ENCODE measurements around the gene APOC1.
"Not testable (repeated sequence)": the region's sequence is repeated elsewhere in the genome, so short reads cannot be mapped to it uniquely, and the experiment has no call there.

The APOC1 gene

DNA sequence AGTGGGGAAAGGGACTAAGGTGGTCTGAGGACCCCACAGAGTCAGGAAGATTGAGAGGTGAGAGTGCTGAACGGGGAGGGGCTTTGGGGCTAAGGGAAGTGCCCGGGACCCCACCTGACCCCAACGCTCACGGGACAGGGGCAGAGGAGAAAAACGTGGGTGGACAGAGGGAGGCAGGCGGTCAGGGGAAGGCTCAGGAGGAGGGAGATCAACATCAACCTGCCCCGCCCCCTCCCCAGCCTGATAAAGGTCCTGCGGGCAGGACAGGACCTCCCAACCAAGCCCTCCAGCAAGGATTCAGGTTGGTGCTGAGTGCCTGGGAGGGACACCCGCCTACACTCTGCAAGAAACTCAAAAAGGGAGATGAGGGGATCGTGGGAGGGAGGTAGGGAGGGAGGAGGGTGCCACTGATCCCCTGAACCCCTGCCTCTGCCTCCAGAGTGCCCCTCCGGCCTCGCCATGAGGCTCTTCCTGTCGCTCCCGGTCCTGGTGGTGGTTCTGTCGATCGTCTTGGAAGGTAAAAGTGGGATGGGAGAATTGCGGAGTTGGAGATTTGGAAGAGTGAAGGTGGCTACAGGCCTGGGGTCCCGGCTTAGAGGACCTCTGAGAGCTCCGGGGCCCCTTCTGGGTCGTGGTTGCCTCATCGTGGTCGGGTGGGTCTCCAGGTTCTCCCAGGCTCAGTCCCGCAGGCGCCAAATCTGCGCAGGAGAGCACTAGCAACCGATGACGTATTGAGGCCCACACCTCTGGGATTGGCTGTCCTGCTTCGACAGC lies at the start of gene APOC1:
Gene APOC1 (plus strand): TSS at position 176 of the 774 bp plus-strand sequence. CDS start 284 bp downstream, at position 460.
- DNase-seq: peak; percentile 74 to 77

DNA sequence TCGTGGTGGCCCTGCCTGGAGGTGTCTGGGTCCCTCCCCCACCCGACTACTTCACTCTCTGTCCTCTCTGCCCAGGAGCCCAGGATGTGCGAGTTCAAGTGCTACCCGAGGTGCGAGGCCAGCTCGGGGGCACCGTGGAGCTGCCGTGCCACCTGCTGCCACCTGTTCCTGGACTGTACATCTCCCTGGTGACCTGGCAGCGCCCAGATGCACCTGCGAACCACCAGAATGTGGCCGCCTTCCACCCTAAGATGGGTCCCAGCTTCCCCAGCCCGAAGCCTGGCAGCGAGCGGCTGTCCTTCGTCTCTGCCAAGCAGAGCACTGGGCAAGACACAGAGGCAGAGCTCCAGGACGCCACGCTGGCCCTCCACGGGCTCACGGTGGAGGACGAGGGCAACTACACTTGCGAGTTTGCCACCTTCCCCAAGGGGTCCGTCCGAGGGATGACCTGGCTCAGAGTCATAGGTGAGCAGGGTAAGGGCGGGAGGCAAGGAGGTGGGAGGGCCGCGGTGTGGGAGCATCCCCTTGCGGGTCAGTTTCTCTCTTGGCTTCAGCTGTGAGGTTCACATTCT lies 49.1 kb upstream of the APOC1 start:
- no peak for DNase-seq

DNA sequence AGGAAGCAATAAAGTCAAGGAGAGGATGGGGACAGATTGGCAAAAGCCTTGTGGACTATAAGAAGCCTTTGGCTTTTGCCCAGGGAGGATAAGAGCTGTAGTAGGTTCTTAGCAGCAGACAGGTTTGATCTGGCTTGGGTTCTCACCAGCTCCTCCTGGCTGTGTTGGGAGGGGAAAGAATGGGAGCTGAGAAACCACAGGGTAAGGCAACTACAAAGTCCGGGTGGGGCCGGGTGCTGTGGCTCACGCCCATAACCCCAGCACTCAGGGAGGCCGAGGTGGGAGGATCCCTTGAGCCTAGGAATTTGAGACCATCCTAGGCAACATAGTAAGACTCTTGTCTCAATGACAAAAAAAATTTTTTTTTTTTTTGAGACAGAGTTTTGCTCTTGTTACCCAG lies 47.7 kb upstream of the APOC1 start:
- no peak for DNase-seq

DNA sequence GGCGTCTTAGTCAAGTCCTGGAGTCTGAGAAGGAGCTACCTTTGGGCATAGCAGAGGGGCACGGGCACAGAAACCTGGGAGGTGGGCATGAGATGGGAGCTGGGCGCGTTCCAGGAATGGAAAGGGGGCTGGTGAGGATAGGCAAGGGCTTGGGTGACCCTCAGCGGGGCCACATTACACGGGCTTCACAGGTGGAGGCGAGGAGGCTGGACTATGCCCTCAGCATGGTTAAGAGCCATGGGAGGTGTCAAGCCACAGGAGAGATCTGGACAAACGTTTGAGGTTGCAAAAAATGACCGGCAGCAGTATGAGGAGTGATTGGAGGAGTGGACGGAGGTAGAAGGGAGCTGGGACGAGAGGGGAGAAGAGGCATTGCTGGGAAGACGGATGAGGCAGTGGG lies 46.8 kb upstream of the APOC1 start:
- DNase-seq: no peak

DNA sequence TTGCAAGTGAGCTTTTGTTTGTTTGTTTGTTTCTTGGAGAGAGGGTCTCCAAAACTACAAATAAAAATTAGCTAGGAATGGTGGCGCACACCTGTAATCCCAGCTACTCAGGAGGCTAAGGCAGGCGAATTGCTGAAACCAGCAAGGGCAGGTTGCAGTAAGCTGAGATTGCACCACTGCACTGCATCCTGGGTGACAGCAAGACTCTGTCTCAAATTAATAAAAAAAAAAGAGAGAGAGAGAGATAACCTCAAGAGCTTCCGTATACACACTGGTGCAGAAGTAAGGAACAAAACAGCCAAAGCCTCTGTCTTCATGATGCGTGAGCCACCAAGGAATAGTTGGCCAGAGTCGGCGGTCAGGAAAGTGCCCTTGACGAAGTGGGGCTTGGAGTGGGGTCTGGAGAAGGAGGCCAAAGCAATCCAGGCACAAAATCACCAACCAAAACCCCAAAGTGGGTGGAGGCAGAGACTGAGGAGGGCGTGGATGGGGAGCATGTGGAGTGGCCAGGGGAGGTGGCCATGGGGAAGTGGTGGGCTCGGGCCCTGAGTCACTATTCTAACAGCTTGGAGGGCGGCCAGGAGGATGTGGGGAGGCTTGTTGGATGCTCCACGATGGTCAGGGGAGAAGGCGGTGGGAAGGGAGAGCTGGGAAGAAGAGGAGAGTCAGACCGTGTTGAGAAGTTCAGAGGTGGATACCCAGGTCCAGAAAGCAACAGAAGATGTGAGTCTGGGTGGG lies 44.5 kb upstream of the APOC1 start:
- DNase-seq: no peak

DNA sequence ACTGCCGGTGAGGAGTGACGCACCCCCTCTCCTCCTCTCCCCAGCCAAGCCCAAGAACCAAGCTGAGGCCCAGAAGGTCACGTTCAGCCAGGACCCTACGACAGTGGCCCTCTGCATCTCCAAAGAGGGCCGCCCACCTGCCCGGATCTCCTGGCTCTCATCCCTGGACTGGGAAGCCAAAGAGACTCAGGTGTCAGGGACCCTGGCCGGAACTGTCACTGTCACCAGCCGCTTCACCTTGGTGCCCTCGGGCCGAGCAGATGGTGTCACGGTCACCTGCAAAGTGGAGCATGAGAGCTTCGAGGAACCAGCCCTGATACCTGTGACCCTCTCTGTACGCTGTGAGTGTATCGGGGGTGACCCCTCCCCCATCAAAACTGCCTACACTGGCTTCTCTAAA lies 42.6 kb upstream of the APOC1 start:
- DNase-seq: no peak

DNA sequence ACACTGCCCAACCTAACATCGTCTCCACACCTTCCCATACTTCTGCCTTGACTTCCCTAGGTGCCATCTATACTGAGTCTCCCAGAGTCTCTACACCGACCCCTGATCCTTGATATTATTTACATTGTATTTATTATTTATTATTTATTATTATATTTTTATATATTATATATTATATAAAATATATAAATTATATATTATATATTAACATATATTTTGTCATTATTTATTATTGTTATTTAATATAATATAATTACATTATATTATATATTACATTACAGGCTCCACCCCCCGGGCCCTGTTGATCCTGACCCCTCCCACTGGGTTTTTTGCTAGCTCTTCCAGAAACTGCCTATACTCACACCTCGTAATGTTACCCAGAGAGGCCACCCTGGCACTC lies 41.7 kb upstream of the APOC1 start:
- DNase-seq: no peak

DNA sequence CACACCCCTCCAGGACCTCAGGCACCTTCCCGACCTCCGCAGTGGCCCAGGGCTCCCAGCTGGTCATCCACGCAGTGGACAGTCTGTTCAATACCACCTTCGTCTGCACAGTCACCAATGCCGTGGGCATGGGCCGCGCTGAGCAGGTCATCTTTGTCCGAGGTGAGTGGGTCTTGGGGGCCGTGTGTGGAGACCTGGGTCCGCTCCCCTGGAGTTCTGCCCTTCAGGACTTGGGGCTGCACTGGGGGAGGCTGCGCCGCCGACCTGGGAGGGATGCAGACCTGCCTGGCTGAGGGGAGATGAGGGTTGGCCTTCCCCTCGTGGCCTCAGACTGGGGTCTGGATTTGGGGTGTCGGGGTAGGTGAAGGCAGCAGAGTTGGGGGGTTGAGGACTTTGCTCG lies 40.1 kb upstream of the APOC1 start:
- DNase-seq: no peak

DNA sequence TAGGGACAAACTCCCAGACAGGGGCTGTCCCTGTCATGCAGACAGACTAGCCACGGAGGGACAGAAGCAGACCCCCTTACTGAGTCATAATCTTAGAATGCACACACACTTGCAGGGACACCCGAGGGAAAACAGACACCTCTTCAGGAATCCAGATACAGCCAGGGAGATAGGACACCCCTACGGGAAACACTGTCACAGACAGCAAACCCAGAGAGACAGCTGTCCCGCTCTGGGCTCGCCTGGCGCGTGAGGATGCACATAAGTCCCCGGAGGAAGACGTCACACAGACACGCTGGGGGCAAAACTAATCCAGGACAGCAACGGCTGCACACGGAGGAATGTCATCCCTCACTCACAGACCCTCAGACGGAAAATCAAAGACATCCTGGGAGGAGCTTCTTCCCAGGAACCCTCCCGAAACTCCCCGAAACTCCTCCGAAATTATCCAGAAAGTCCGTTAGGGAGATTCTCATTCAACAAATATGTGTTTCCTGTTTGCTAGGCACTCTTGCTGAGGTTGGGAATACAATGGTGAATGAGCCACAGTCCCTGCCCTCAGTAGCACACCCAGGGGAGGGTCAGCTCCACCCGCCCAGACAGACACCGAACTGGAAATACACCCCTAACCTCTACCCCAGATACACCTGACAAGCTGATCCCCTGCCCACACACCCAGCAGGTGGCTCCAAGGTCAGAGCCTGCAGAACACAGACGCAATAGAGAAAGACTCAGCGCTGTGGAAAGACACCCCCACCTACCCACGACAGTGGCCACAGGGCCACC lies 38.5 kb upstream of the APOC1 start:
- DNase-seq: no peak

DNA sequence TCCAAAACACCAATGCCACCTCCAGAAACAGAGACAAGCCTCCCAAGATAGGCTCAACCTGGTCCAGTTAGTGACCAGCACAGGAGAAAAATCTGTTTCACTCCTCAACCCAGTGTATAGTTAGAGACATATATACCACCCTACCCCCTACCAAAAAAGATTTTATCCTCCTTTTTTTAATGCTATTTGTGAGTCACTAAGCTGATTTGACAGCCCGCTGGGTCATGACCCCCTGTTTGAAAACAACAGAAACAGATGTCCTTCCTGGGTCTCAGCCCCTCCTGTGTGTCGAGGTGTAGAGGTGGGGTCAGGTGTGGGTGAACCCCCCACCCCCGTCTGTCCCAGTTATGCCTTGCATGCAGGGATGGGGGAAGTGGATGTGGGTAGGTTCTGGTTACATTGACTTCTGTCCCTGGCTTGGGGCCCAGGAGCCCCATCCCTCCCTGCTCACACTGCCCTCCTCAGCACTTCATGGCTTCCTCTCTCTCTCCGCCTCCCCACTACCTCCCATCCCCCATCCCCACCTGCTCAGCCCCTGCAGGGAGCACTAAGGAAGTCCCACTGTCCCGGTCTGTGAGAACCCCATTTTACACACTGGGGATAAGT lies 37.4 kb upstream of the APOC1 start:
- no peak for DNase-seq

DNA sequence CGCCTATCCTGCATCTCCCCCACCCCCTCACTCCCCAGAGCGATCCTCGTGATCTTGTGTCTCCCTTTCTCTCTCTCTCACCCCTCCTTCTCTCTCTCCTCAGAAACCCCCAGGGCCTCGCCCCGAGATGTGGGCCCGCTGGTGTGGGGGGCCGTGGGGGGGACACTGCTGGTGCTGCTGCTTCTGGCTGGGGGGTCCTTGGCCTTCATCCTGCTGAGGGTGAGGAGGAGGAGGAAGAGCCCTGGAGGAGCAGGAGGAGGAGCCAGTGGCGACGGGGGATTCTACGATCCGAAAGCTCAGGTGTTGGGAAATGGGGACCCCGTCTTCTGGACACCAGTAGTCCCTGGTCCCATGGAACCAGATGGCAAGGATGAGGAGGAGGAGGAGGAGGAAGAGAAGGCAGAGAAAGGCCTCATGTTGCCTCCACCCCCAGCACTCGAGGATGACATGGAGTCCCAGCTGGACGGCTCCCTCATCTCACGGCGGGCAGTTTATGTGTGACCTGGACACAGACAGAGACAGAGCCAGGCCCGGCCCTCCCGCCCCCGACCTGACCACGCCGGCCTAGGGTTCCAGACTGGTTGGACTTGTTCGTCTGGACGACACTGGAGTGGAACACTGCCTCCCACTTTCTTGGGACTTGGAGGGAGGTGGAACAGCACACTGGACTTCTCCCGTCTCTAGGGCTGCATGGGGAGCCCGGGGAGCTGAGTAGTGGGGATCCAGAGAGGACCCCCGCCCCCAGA lies 36.1 kb upstream of the APOC1 start:
- no peak for DNase-seq

DNA sequence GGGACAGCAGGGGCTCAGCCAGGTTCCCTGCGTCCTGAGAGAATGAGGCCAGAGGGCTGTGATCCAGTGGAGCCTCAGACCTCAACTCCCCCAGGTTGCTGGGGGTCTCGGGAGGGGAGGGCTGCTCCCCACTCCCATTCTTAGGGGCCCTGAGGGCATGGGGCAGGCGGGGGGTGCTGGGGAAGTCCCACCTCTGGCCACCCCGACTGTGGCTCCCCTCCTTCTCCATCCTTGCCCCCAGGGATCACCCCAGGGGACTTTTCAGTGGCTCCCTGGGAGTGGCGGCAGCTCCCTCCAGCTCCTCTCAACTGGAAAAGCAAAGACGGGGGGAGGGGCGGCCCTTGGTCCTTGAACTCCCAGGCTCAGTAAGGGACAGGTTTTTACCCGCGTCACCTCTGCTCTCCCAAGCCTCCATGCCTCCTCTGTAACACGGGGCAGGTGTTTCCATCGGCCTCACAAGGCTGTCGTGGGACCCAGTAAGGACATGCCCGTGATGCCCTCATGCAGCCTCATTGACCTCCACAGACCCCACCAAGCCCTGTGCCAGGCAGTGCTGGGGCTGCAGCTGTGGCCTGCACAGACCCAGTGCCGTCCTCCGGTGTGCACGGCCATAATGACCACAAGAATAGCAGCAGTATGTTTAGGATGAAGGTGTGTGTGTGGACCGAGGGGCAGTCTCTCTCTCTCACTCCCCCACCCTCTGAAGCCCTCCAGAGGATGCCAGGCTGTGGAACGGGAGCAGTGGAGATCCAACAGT lies 34.9 kb upstream of the APOC1 start:
- DNase-seq: no peak

DNA sequence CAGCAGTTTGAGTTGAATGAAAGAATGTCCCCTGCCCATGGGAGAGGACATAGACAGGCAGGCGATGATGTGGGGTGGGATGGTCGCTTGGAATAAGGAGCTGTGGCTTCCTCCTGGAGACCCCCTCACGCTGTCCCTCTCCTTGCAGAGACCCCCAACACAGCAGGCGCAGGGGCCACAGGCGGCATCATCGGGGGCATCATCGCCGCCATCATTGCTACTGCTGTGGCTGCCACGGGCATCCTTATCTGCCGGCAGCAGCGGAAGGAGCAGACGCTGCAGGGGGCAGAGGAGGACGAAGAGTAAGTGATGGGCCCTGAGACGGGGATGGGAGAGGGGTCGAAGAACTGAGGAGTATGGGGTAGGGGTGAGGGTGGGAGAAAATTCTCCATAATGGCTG lies 32.3 kb upstream of the APOC1 start:
- DNase-seq: no peak

DNA sequence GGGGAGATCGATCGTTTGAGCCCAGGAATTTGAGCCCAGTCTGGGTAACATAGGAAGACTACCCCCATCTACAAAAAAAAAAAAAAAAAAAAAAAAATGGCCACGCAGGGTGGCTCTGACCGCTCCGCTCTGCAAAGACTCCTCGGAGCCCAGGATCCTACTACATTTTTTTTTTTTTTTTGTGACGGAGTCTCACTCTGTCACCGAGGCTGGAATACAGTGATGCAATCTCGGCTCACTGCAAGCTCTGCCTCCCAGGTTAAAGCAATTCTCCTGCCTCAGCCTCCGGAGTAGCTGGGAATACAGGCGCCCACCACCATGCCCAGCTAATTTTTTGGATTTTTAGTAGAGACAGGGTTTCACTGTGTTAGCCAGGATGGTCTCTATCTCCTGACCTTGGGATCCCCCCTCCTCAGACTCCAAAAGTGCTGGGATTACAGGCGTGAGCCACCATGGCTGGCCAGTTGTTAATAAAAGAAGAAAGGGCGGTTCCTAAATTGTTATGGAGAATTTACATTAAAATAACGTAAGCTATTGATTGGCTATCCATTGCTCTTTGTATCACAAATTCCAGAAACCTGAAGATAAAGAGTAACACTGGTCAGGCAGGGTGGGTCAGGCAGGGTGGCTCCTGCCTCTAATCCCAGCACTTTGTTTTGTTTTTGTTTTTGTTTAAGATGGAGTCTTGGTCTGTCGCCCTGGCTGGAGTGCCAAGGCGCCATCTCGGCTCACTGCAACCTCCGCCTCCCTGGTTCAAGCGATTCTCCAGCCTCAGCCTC lies 31.6 kb upstream of the APOC1 start:
- DNase-seq: not testable (repeated sequence)

DNA sequence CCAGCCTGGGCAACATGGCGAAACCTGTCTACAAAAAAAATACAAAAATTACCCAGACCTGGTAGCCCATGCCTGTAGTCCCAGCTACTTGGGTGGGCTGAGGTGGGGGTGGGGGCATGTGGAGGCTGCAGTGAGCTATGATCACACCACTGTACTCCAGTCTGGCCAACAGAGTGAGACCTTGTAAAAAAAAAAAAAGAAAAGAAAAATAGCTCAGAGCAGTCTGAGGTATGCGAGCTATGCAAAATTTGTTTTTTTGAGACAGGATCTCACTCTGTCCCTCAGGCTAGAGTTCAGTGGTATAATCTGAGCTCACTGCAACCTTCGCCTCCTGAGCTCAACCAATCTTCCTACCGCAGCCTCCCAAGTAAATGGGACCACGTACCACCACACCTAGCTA lies 30.5 kb upstream of the APOC1 start:
- DNase-seq: no peak

DNA sequence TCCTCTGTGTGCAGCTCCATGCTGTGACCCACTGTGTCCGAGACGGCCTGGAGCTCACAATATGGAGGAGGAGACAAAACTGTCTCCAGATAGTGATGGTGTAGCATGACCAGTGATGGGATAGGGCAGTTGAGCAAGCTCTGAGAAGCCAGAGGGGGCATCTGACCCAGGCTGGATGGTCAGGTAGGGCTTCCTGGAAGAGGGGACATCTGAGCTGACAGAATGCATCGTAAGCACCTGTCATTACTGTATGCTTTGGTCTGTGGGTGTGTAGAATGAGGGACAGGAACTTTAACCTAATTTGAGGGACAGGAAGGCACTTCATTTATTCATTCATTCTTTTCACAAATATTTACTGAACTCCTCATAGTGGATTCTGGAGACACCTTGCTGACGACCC lies 29.8 kb upstream of the APOC1 start:
- DNase-seq: no peak

DNA sequence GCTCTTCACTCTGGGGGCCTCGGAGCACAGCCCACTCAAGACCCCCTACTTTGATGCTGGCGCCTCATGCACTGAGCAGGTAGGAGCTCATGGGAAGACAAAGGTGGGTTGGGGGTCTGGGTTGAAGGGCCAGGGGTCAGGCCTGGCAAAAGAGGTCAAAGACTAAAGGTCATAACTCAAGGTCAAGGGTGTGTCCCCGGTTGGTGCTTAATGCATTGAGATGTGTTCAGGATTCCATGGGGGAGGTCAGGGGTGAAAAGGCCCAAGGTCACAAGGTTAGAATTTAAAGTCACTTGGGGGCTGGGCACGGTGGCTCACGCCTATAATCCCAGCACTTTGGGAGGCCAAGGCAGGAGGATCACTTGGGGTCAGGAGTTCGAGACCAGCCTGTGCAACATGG lies 28.3 kb upstream of the APOC1 start:
- no peak for DNase-seq

DNA sequence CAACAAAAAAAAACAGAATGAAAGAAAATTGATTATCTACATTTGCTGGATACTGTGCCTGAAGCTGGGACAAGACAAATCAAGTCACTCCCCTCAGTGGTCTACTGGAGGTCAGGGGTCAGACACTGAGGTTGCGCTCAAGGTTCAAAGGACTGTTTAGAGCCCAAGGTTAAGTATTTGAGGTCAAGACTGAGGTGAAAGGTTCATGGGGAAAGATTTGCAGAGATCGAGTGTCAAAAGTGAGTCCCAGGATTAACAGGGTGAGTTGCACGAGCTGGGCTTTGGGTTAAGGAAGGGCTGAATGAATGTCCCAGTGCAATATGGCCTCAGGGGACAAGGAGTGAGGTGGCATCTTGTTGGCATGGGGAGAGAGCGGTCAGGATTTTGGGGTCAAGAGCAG lies 26.8 kb upstream of the APOC1 start:
- no peak for DNase-seq

DNA sequence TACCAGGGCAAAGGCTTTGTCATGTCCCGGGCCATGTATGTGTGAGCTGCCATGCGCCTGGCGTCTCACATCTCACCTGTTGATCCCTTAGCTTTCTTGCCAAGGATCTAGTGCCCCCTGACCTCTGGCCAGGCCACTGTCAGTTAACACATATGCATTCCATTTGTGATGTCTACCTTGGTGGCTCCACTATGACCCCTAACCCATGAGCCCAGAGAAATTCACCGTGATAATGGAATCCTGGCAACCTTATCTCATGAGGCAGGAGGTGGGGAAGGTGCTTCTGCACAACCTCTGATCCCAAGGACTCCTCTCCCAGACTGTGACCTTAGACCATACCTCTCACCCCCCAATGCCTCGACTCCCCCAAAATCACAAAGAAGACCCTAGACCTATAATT lies 26.1 kb upstream of the APOC1 start:
- DNase-seq: not testable (repeated sequence)

DNA sequence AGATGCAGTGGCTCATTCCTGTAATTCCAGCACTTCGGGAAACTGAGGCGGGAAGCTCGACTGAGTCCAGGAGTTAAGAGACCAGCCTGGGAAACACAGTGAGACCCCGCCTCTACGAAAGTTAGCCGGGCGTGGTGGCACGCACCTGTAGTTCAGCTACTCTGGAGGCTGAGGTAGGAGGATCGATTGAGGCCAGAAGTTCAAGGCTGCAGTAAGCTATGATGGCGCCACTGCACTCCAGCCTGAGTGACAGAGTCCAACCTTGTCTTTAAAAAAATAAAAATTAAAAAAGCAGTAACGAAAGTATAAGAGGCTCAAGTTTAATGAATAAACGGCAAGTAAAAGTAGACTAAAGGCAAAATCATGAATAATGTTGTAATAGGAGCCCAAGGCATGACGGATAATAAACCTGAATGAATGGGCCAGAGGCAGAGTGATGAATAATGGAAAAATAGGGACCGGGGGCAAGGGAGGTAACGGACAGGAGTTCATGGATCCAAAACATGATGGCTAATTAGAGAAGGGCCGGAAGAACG lies 24.5 kb upstream of the APOC1 start:
- DNase-seq: no peak
